GM23338 (cell line): ENCODE data around the gene FOXD1. TPM values are rescaled to one million over a fixed set of nuclear protein-coding genes. Genes with fewer than 3 reads are reported as not detected.

Source experiments
- ATAC-seq: fragments of 200-7000 bp; cut with Tn5 transposase; 3 replicates; pipeline ENCODE4 v1.9.1; 2020
- DNase-seq: peaks from one replicate; pipeline ENCODE4 v3.0.0-alpha.2; 2015; ENCODE audit warnings: low spot score
- H2AFZ ChIP-seq: fragments of 200-600 bp; sonication (generic); 2 replicates; pipeline ENCODE4 v1.8.0; 2016; ENCODE audit warnings: antibody characterized with exemption, mild to moderate bottlenecking, moderate library complexity
- H3F3A ChIP-seq: fragments of 200-600 bp; sonication (generic); replicated peaks from 2 replicates; pipeline ENCODE4 v1.8.0; 2017; ENCODE audit warnings: antibody characterized with exemption, mixed run types, low read depth
- H3K27ac ChIP-seq: fragments of 200-600 bp; sonication (generic); 2 replicates; pipeline ENCODE4 v1.6.1; 2016; ENCODE audit warnings: low read depth
- H3K27me3 ChIP-seq: fragments of 200-600 bp; sonication (generic); 2 replicates; pipeline ENCODE4 v1.8.0; 2016; ENCODE audit warnings: mild to moderate bottlenecking, mixed run types, moderate library complexity; ENCODE audit not compliant: insufficient read depth
- H3K36me3 ChIP-seq: fragments of 200-600 bp; sonication (generic); 2 replicates; pipeline ENCODE4 v1.8.0; 2016; ENCODE audit warnings: mild to moderate bottlenecking; ENCODE audit not compliant: insufficient read depth
- H3K4me1 ChIP-seq: fragments of 200-600 bp; sonication (generic); 2 replicates; pipeline ENCODE4 v1.8.0; 2016; ENCODE audit warnings: mild to moderate bottlenecking, moderate library complexity; ENCODE audit not compliant: insufficient read depth
- H3K4me2 ChIP-seq: fragments of 200-600 bp; sonication (generic); 2 replicates; pipeline ENCODE4 v1.7.1; 2017; ENCODE audit warnings: mixed run types
- H3K4me3 ChIP-seq: fragments of 200-600 bp; sonication (generic); 2 replicates; pipeline ENCODE4 v1.6.1; 2016; ENCODE audit warnings: mixed run types
- H3K79me2 ChIP-seq: fragments of 200-600 bp; sonication (generic); replicated peaks from 2 replicates; pipeline ENCODE4 v1.8.0; 2017; ENCODE audit warnings: mild to moderate bottlenecking; ENCODE audit not compliant: insufficient read depth
- H3K9me2 ChIP-seq: fragments of 200-600 bp; sonication (generic); 2 replicates; pipeline ENCODE4 v1.8.0; 2017; ENCODE audit not compliant: insufficient read depth
- H4K20me1 ChIP-seq: fragments of 200-600 bp; sonication (generic); replicated peaks from 2 replicates; pipeline ENCODE4 v1.8.0; 2017; ENCODE audit warnings: mild to moderate bottlenecking; ENCODE audit not compliant: insufficient read depth
- H3K27ac Mint-ChIP-seq: 2 replicates; pipeline ENCODE4 v1.8.0; 2020; ENCODE audit warnings: inconsistent platforms, mild to moderate bottlenecking, moderate library complexity, mixed read lengths
- H3K27me3 Mint-ChIP-seq: 3 replicates; pipeline ENCODE4 v1.8.0; 2022; ENCODE audit warnings: low read depth, mild to moderate bottlenecking, moderate library complexity, mixed read lengths, inconsistent platforms; ENCODE audit not compliant: insufficient read depth, poor library complexity
- H3K36me3 Mint-ChIP-seq: 3 replicates; pipeline ENCODE4 v1.8.0; 2021; ENCODE audit warnings: low read depth, mild to moderate bottlenecking, inconsistent platforms, moderate library complexity, mixed read lengths
- H3K4me1 Mint-ChIP-seq: 3 replicates; pipeline ENCODE4 v1.8.0; 2020; ENCODE audit warnings: mild to moderate bottlenecking, inconsistent platforms, mixed read lengths
- H3K4me3 Mint-ChIP-seq: 3 replicates; pipeline ENCODE4 v1.8.0; 2021; ENCODE audit warnings: moderate library complexity, mild to moderate bottlenecking, inconsistent platforms, mixed read lengths
- H3K9me3 Mint-ChIP-seq: 3 replicates; pipeline ENCODE4 v1.8.0; 2020; ENCODE audit warnings: moderate library complexity, mild to moderate bottlenecking, inconsistent platforms, mixed read lengths
- CREB1 ChIP-seq: fragments of 250-450 bp; sonication (Bioruptor Pico); IDR thresholded peaks from 2 replicates; pipeline ENCODE4 v1.5.0; 2020; ENCODE audit warnings: low read depth, mild to moderate bottlenecking, moderate library complexity
- CTCF ChIP-seq, 2 experiments: fragments of 200-600 bp in 1 of 2; sonication (generic) in 1 of 2; conservative IDR thresholded peaks; 2 replicates each; pipeline versions ENCODE4 v1.5.1 to v1.6.1; 2016 to 2017; ENCODE audit warnings: antibody characterized with exemption in 2 of 2, low read depth in 2 of 2, mild to moderate bottlenecking in 2 of 2, moderate library complexity in 1 of 2
- ETS1 ChIP-seq: IDR thresholded peaks from 2 replicates; pipeline ENCODE4 v1.6.1; 2016; ENCODE audit warnings: antibody characterized with exemption
- EZH2 ChIP-seq: fragments of 200-600 bp; sonication (generic); IDR thresholded peaks from one replicate; pipeline ENCODE4 v1.8.0; 2017; ENCODE audit warnings: antibody characterized with exemption, mild to moderate bottlenecking, low read depth; ENCODE audit not compliant: unreplicated experiment
- EZH2phosphoT487 ChIP-seq: fragments of 200-600 bp; sonication (generic); IDR thresholded peaks from one replicate; pipeline ENCODE4 v1.8.1; 2018; ENCODE audit warnings: antibody characterized with exemption; ENCODE audit not compliant: unreplicated experiment
- JUNB ChIP-seq: IDR thresholded peaks from one replicate; pipeline ENCODE4 v1.6.1; 2016; ENCODE audit warnings: antibody characterized with exemption; ENCODE audit not compliant: unreplicated experiment
- REST ChIP-seq: IDR thresholded peaks from one replicate; pipeline ENCODE4 v1.6.1; 2018; ENCODE audit warnings: antibody characterized with exemption; ENCODE audit not compliant: unreplicated experiment
- ZNF462 ChIP-seq: fragments of 250-450 bp; sonication (Bioruptor Pico); IDR thresholded peaks from 2 replicates; pipeline ENCODE4 v1.5.0; 2020; ENCODE audit warnings: mild to moderate bottlenecking, moderate library complexity
- polyA plus RNA-seq: library from polyadenylated mRNA; unstranded; fragments of >200 nt; fragmentation: Nextera tagmentation; extraction: Ambion mirVana; gene quantifications from 2 replicates; pipeline ENCODE4 v1.2.1, GENCODE V29; 2016
- total RNA-seq: library from RNA; depleted of rRNA; stranded (reverse); fragments of >200 nt; shearing (Covaris generic); gene quantifications from 2 replicates; pipeline ENCODE4 v1.2.3, GENCODE V29; 2014

Gene FOXD1
- total and polyA plus RNA-seq, 2 experiments from 2014 or later: 0.42 TPM; not detected in 1

- Histone ChIP-seq H3K4me2 (peak overlapping the region; percentile 78), H3K27ac (no peak overlapping the region), H3F3A (peaks cover 7% of the 10 kb centered on the region; the same call in 1 of the 2 replicates), H3K79me2 (no peaks in the 10 kb centered on the region), H3K4me1 (peaks cover 29% of the 10 kb centered on the region), H3K27me3 (peaks cover 70% of the 10 kb centered on the region), H3K4me3 (peak overlapping the region; percentile 51), H2AFZ (peak overlapping the region; percentile 78; the same call in 1 of the 2 replicates), H4K20me1 (no peaks in the 10 kb centered on the region), H3K9me2 (no peaks in the 10 kb centered on the region), H3K36me3 (no peaks in the 10 kb centered on the region)
- TF ChIP-seq CTCF (conservative IDR thresholded peaks at IDR 0.05; ENCODE audit: low read depth in 2 of 2): peak; percentile 61 to 77
- TF ChIP-seq EZH2: peak; percentile 65
- no peak for TF ChIP-seq ETS1
- no peak for TF ChIP-seq JUNB
- no peak for TF ChIP-seq CREB1 (CRISPR knock-in tag)
- TF ChIP-seq REST: no peak
- TF ChIP-seq EZH2phosphoT487: peak; percentile 11
- TF ChIP-seq ZNF462 (CRISPR knock-in tag): no peak
- no peak overlapping the region for H3K27ac Mint-ChIP-seq
- no peaks in the 10 kb centered on the region; the same call in 2 of the 3 replicates for H3K9me3 Mint-ChIP-seq
- DNase-seq: peak; percentile 64
- no peaks in the 10 kb centered on the region; the same call in 2 of the 3 replicates for H3K36me3 Mint-ChIP-seq
- H3K4me1 Mint-ChIP-seq: peaks cover 26% of the 10 kb centered on the region; the same call in 2 of the 3 replicates
- H3K4me3 Mint-ChIP-seq: peak overlapping the region; percentile 68
- peaks cover 60% of the 10 kb centered on the region for H3K27me3 Mint-ChIP-seq
- ATAC-seq: peak; percentile 42
Measured at GRCh38 chr5:73451224-73452130, 2.9 kb upstream of the FOXD1 start.
